DMS153 treated with DMSO at 0.1 percent for 48 hours (cell line): Measurements from ENCODE around the gene PDGFC.

Experiments
- DNase-seq: peaks from one replicate; lab custom pipeline; 2025; ENCODE audit not compliant: unreplicated experiment; lab: John Stamatoyannopoulos, UW

The PDGFC gene

GRCh38 chr4:156754832-156755570, 216.6 kb downstream of the PDGFC start:
- DNase-seq = no peak

GRCh38 chr4:156751486-156751885, 220.1 kb downstream of the PDGFC start:
- no peak for DNase-seq

- DNase-seq = no peak
Measured at GRCh38 chr4:156749426-156750403, 221.9 kb downstream of the PDGFC start.

- no peak for DNase-seq
Measured at GRCh38 chr4:156746111-156746510, 225.5 kb downstream of the PDGFC start.

GRCh38 chr4:156738766-156739165, 232.8 kb downstream of the PDGFC start:
- DNase-seq = no peak

GRCh38 chr4:156734965-156735895, 236.4 kb downstream of the PDGFC start:
- no peak for DNase-seq

- DNase-seq = no peak
Measured at GRCh38 chr4:156733582-156733981, 238.0 kb downstream of the PDGFC start.

GRCh38 chr4:156732634-156733033, 239.0 kb downstream of the PDGFC start:
- no peak for DNase-seq

- no peak for DNase-seq
Measured at GRCh38 chr4:156729416-156729815, 242.2 kb downstream of the PDGFC start.

- no peak for DNase-seq
Measured at GRCh38 chr4:156725257-156725656, 246.3 kb downstream of the PDGFC start.

- no peak for DNase-seq
Measured at GRCh38 chr4:156723951-156724668, 247.5 kb downstream of the PDGFC start.

GRCh38 chr4:156718226-156718625, 253.4 kb downstream of the PDGFC start:
- no peak for DNase-seq

- no peak for DNase-seq
Measured at GRCh38 chr4:156711193-156711590, 260.4 kb downstream of the PDGFC start.
